Bronchial epithelial cell (primary cell): ENCODE data around the gene RNF213. TPM values are rescaled to one million over a fixed set of nuclear protein-coding genes. Genes with fewer than 3 reads are reported as not detected.

Source experiments
- DNase-seq: peaks from one replicate; pipeline ENCODE4 v3.0.0-alpha.2; 2010; ENCODE audit warnings: low read depth
- FAIRE-seq: peaks from 2 replicates; lab custom pipeline; 2011; peaks lifted over from hg19 to GRCh38; lab: Jason Lieb, UNC
- H3K27me3 ChIP-seq: 2 replicates; pipeline ENCODE4 v1.5.1; 2011; ENCODE audit warnings: low read length; ENCODE audit not compliant: control insufficient read depth, insufficient read depth
- H3K36me3 ChIP-seq: 2 replicates; pipeline ENCODE4 v1.5.1; 2011; ENCODE audit warnings: low read length; ENCODE audit not compliant: control insufficient read depth, insufficient read depth
- H3K4me3 ChIP-seq: 2 replicates; pipeline ENCODE4 v1.5.1; 2011; ENCODE audit warnings: mild to moderate bottlenecking, low read depth, low read length, control low read depth
- CTCF ChIP-seq: IDR thresholded peaks from 2 replicates; pipeline ENCODE4 v1.5.1; 2011; ENCODE audit warnings: mild to moderate bottlenecking, moderate library complexity, low read length, control low read depth, inconsistent platforms; ENCODE audit not compliant: insufficient read depth, severe bottlenecking
- total RNA-seq: library from RNA; depleted of rRNA; stranded (reverse); fragments of >200 nt; gene quantifications from 2 replicates; pipeline ENCODE4 v1.2.1, GENCODE V29; 2014

The RNF213 gene
- total RNA-seq, 1 donor from 2014 or later, result 41.3 TPM

- TF ChIP-seq CTCF, result no peak
- Histone ChIP-seq H3K36me3 (no peaks in the 10 kb centered on the region), H3K4me3 (no peak overlapping the region), H3K27me3 (no peaks in the 10 kb centered on the region)
- DNase-seq (no peak), FAIRE-seq (peak; percentile 32)
Observed at GRCh38 chr17:80432961-80433550, 172.4 kb downstream of the RNF213 start.

GRCh38 chr17:80433916-80434666 is 173.4 kb downstream of the RNF213 start:
- no peak for TF ChIP-seq CTCF
- H3K27me3 ChIP-seq, result no peaks in the 10 kb centered on the region
- DNase-seq (no peak), FAIRE-seq (no peak)
- no peaks in the 10 kb centered on the region for H3K36me3 ChIP-seq
- H3K4me3 ChIP-seq, result no peak overlapping the region

- no peaks in the 10 kb centered on the region for H3K27me3 ChIP-seq
- FAIRE-seq, result no peak
- no peak overlapping the region for H3K4me3 ChIP-seq
- DNase-seq, result no peak
- no peaks in the 10 kb centered on the region for H3K36me3 ChIP-seq
- no peak for TF ChIP-seq CTCF
Observed at GRCh38 chr17:80437532-80437931, 176.9 kb downstream of the RNF213 start.

- no peak overlapping the region for H3K4me3 ChIP-seq
- no peaks in the 10 kb centered on the region for H3K27me3 ChIP-seq
- no peaks in the 10 kb centered on the region for H3K36me3 ChIP-seq
- no peak for DNase-seq
- TF ChIP-seq CTCF, result no peak
- no peak for FAIRE-seq
Observed at GRCh38 chr17:80438806-80439205, 178.2 kb downstream of the RNF213 start.

GRCh38 chr17:80439499-80439898 is 178.8 kb downstream of the RNF213 start:
- FAIRE-seq, result no peak
- DNase-seq, result no peak
- H3K4me3 ChIP-seq, result no peak overlapping the region
- no peak for TF ChIP-seq CTCF
- H3K27me3 ChIP-seq, result no peaks in the 10 kb centered on the region
- no peaks in the 10 kb centered on the region for H3K36me3 ChIP-seq
